Neural cell (in vitro differentiated cells): Measurements from ENCODE around the gene DTD2.

ENCODE experiments used
- EP300 ChIP-seq: fragments of 450-650 bp; conservative IDR thresholded peaks from 2 replicates; pipeline ENCODE4 v1.6.1; 2014; ENCODE audit warnings: antibody characterized with exemption, mild to moderate bottlenecking, moderate library complexity; ENCODE audit not compliant: poor library complexity, severe bottlenecking
- EZH2 ChIP-seq: fragments of 200-600, 300-800 bp; shearing (Covaris generic), sonication (generic); IDR thresholded peaks from 2 replicates; pipeline ENCODE4 v1.6.1; 2014; ENCODE audit warnings: antibody characterized with exemption, low read length, borderline replicate concordance, mild to moderate bottlenecking; ENCODE audit not compliant: insufficient read depth, poor library complexity, severe bottlenecking
- POLR2AphosphoS5 ChIP-seq: IDR thresholded peaks from 2 replicates; pipeline ENCODE4 v1.6.1; 2012
- RAD21 ChIP-seq: fragments of 450-650 bp; conservative IDR thresholded peaks from 2 replicates; pipeline ENCODE4 v1.6.1; 2014; ENCODE audit warnings: antibody characterized with exemption, mild to moderate bottlenecking, moderate library complexity
- SMC3 ChIP-seq: fragments of 450-650 bp; conservative IDR thresholded peaks from 2 replicates; pipeline ENCODE4 v1.6.1; 2014; ENCODE audit warnings: antibody characterized with exemption, mild to moderate bottlenecking, moderate library complexity; ENCODE audit not compliant: poor library complexity
- TAF1 ChIP-seq: IDR thresholded peaks from 2 replicates; pipeline ENCODE4 v1.6.1; 2012; ENCODE audit warnings: low read depth
- TF ChIP-seq, protein P1 (sequence below): fragments of 450-650 bp; IDR thresholded peaks from 2 replicates; pipeline ENCODE4 v1.5.1; 2014; ENCODE audit warnings: antibody characterized with exemption, mild to moderate bottlenecking, moderate library complexity; ENCODE audit not compliant: poor library complexity, severe bottlenecking

- TF ChIP-seq EP300 (no peak), SMC3 (no peak), POLR2AphosphoS5 (no peak), RAD21 (no peak), EZH2 (no peak), TAF1 (no peak)
- TF ChIP-seq, protein P1, sequence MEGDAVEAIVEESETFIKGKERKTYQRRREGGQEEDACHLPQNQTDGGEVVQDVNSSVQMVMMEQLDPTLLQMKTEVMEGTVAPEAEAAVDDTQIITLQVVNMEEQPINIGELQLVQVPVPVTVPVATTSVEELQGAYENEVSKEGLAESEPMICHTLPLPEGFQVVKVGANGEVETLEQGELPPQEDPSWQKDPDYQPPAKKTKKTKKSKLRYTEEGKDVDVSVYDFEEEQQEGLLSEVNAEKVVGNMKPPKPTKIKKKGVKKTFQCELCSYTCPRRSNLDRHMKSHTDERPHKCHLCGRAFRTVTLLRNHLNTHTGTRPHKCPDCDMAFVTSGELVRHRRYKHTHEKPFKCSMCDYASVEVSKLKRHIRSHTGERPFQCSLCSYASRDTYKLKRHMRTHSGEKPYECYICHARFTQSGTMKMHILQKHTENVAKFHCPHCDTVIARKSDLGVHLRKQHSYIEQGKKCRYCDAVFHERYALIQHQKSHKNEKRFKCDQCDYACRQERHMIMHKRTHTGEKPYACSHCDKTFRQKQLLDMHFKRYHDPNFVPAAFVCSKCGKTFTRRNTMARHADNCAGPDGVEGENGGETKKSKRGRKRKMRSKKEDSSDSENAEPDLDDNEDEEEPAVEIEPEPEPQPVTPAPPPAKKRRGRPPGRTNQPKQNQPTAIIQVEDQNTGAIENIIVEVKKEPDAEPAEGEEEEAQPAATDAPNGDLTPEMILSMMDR = no peak
These were observed 22.9 kb upstream of the DTD2 start for GRCh38 chr14:31480156-31480555.
